GM23248 (cell line): ENCODE measurements around the gene RAN. TPM values are rescaled to one million over a fixed set of nuclear protein-coding genes. Genes with fewer than 3 reads are reported as not detected.

ENCODE experiments used
- DNase-seq: peaks from one replicate; pipeline ENCODE4 v3.0.0-alpha.2; 2015
- H2AFZ ChIP-seq: fragments of 200-600 bp; sonication (generic); 2 replicates; pipeline ENCODE4 v1.6.1; 2016; ENCODE audit warnings: antibody characterized with exemption
- H3F3A ChIP-seq: fragments of 200-600 bp; sonication (generic); 2 replicates; pipeline ENCODE4 v1.6.1; 2016; ENCODE audit warnings: mild to moderate bottlenecking, antibody characterized with exemption, mixed run types; ENCODE audit not compliant: insufficient read depth
- H3K27ac ChIP-seq: fragments of 200-600 bp; sonication (generic); 2 replicates; pipeline ENCODE4 v1.5.1; 2016; ENCODE audit warnings: mild to moderate bottlenecking
- H3K27me3 ChIP-seq: fragments of 200-600 bp; sonication (generic); replicated peaks from 2 replicates; pipeline ENCODE4 v1.6.1; 2016; ENCODE audit warnings: mild to moderate bottlenecking; ENCODE audit not compliant: insufficient read depth
- H3K36me3 ChIP-seq: fragments of 200-600 bp; sonication (generic); 2 replicates; pipeline ENCODE4 v1.6.1; 2016; ENCODE audit warnings: low read depth, mild to moderate bottlenecking
- H3K4me1 ChIP-seq: fragments of 200-600 bp; sonication (generic); 2 replicates; pipeline ENCODE4 v1.6.1; 2016; ENCODE audit warnings: mild to moderate bottlenecking; ENCODE audit not compliant: insufficient read depth
- H3K4me2 ChIP-seq: fragments of 200-600 bp; sonication (generic); one replicate; pipeline ENCODE4 v1.6.1; 2016; ENCODE audit warnings: mild to moderate bottlenecking; ENCODE audit not compliant: unreplicated experiment
- H3K4me3 ChIP-seq: fragments of 200-600 bp; sonication (generic); 2 replicates; pipeline ENCODE4 v1.5.1; 2016; ENCODE audit warnings: mild to moderate bottlenecking
- H3K79me2 ChIP-seq: fragments of 200-600 bp; sonication (generic); 2 replicates; pipeline ENCODE4 v1.6.1; 2016; ENCODE audit warnings: mild to moderate bottlenecking; ENCODE audit not compliant: insufficient read depth
- H3K9ac ChIP-seq: fragments of 200-600 bp; sonication (generic); 2 replicates; pipeline ENCODE4 v1.6.1; 2016; ENCODE audit warnings: mild to moderate bottlenecking
- H3K9me2 ChIP-seq: fragments of 200-600 bp; sonication (generic); 2 replicates; pipeline ENCODE4 v1.6.1; 2016; ENCODE audit warnings: mixed run types, mild to moderate bottlenecking, moderate library complexity; ENCODE audit not compliant: insufficient read depth
- H3K9me3 ChIP-seq: fragments of 200-600 bp; sonication (generic); one replicate; pipeline ENCODE4 v1.6.1; 2017; ENCODE audit warnings: low read depth
- H4K20me1 ChIP-seq: fragments of 200-600 bp; sonication (generic); 2 replicates; pipeline ENCODE4 v1.6.0; 2016; ENCODE audit not compliant: insufficient read depth
- EZH2 ChIP-seq: fragments of 200-600 bp; sonication (generic); IDR thresholded peaks from 2 replicates; pipeline ENCODE4 v1.6.1; 2018; ENCODE audit warnings: antibody characterized with exemption, mild to moderate bottlenecking; ENCODE audit not compliant: insufficient read depth, poor library complexity, severe bottlenecking
- EZH2phosphoT487 ChIP-seq: fragments of 200-600 bp; sonication (generic); IDR thresholded peaks from 2 replicates; pipeline ENCODE4 v1.6.1; 2018; ENCODE audit warnings: antibody characterized with exemption, moderate library complexity, mild to moderate bottlenecking, low read depth; ENCODE audit not compliant: insufficient read depth
- WGBS, 2 experiments: methylation state at CpG; one replicate each; pipeline ENCODE4 v1.1.6; 2015 to 2017; ENCODE audit warnings: low lambda C conversion rate in 2 of 2, low coverage in 1 of 2; ENCODE audit errors: missing lambda C conversion rate in 2 of 2; 5-methylcytosine and 5-hydroxymethylcytosine counted together
- in situ Hi-C: fragments of 300-500 bp; cut with MboI; formaldehyde crosslinking; loops from 2 replicates; pipeline ENCODE4 v1.15.0; 2020
- polyA plus RNA-seq: library from polyadenylated mRNA; unstranded; fragments of >200 nt; fragmentation: Nextera tagmentation; extraction: Ambion mirVana; gene quantifications from 2 replicates; pipeline ENCODE4 v1.2.1, GENCODE V29; 2016
- total RNA-seq: library from RNA; depleted of rRNA; stranded (reverse); fragments of >200 nt; shearing (Covaris generic); gene quantifications from 2 replicates; pipeline ENCODE4 v1.2.3, GENCODE V29; 2014

RAN gene
- total and polyA plus RNA-seq, 2 experiments from 2014 or later = 541 to 1,090 TPM

DNA sequence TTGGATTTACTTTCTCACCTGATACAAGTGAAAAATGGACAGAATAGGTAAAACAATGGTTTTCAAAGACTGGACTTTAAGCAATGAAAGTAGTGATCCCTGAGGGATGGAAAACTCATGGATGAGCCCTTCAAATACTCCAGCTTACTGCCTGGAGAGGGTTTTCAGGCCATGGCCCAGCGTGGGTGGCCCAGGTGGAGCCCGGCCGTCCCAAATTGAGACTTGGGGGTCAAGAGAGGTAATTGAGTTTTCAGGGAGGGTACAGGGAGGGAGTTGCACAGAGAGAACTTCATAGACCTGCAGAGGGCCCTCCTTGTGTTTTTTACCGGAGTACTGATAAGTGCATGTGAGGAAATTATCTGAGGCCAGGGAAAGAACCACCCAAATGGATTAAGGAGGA, 37.2 kb downstream of the RAN start:
- no peaks in the 10 kb centered on the region for H3F3A ChIP-seq
- no peaks in the 10 kb centered on the region for H3K79me2 ChIP-seq
- in situ Hi-C loops = no loop called here
- TF ChIP-seq EZH2 = no peak
- no peak for TF ChIP-seq EZH2phosphoT487
- no peak overlapping the region for H3K27ac ChIP-seq
- H3K9me3 ChIP-seq = no peaks in the 10 kb centered on the region
- no peak for DNase-seq
- WGBS, 2 experiments = 49 to 50% methylated on average over 4 of the region's 4 CpGs
- no peaks in the 10 kb centered on the region for H3K4me1 ChIP-seq
- H3K4me3 ChIP-seq = no peak overlapping the region
- H3K9ac ChIP-seq = no peak overlapping the region
- no peaks in the 10 kb centered on the region for H3K9me2 ChIP-seq
- H2AFZ ChIP-seq = no peak overlapping the region
- H3K27me3 ChIP-seq = 0 out of 2 replicates have a peak, but pooled peaks cover under 1% of the 10 kb centered on the region
- no peaks in the 10 kb centered on the region for H3K36me3 ChIP-seq
- no peaks in the 10 kb centered on the region for H4K20me1 ChIP-seq
- no peak overlapping the region for H3K4me2 ChIP-seq

DNA sequence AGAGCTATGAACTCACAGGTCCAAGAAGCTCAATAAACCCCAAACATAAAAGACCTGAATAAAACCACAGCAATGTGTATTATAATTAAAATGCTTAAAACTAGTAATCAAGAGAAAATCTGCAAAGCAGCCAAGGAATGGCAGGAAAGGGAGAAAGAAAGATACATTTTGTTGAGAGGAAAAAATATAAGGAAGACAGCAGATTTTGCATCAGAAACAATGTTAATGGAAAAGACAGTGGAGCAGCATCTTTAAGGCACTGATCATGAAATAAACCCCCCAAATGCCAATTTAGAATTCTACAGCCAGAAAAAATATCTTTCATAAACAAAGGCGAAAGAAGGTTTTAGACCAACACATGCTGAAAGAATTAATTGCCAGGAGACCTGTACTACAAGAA, 39.3 kb downstream of the RAN start:
- Histone ChIP-seq H3K36me3 (no peaks in the 10 kb centered on the region), H3F3A (no peaks in the 10 kb centered on the region), H3K4me2 (no peak overlapping the region), H3K27ac (no peak overlapping the region), H3K79me2 (no peaks in the 10 kb centered on the region), H4K20me1 (no peaks in the 10 kb centered on the region), H3K9me2 (no peaks in the 10 kb centered on the region), H3K4me1 (no peaks in the 10 kb centered on the region), H3K27me3 (no peaks in the 10 kb centered on the region; the same call in 1 of the 2 replicates), H3K9me3 (no peaks in the 10 kb centered on the region), H3K9ac (no peak overlapping the region), H3K4me3 (no peak overlapping the region), H2AFZ (no peak overlapping the region)
- no peak for DNase-seq
- in situ Hi-C loops = no loop called here
- no peak for TF ChIP-seq EZH2phosphoT487
- TF ChIP-seq EZH2 = no peak
- WGBS, 2 experiments = 23 to 28% methylated on average over 1 of the region's 1 CpG

DNA sequence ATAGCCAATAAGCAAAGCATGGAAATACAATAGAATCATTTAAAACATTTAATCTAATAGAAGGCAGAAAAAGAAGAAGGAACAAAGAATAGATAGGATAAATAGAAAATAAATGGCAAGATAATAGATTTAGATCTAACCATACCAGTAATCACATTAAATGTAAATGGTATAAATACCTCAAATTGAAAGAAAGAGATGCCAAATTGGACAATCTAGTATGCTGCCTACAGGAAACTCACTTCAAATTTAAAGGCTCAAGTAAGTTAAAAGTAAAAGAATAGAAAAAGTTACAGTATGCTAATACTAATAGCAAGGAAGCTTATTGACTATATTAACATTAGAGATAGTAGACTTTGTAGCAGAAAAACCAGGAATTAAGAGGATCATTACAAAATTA, 40.1 kb downstream of the RAN start:
- H3F3A ChIP-seq = no peaks in the 10 kb centered on the region
- DNase-seq = no peak

DNA sequence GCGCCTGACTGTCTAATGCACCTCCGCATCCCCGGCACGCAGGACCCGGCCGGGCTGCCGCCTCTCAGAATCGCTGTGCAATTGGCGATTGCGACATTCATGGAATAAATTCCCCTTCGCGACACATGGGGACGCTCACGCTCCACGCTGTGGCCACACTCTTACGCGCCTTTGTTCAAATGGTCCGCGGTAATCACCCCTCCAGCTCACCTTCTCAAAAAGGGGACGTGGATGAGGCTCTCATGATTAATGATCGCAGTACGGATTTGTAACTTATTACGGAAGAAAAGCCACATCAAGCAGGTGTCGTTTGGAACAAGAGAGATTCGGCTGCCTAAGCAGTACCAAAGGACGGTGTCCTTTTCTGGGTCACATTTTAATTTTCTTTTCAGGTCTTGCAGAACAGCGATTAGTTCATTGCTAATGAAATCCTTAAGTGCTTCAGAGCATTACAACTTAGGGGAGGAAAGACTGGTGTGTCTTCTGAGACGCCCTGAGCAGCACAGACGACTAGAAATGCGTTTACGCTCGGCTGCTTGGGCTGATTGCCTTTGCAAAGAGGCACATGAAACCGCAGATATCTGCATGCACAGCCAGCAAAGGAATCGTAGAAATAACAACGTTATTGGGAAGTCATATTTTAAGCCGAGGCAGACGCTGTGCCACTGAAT, 44.5 kb downstream of the RAN start:
- Histone ChIP-seq H3K79me2 (no peaks in the 10 kb centered on the region), H3K36me3 (no peaks in the 10 kb centered on the region), H3K4me1 (peaks cover 13% of the 10 kb centered on the region), H3K9ac (no peak overlapping the region), H3F3A (peaks cover 19% of the 10 kb centered on the region), H3K4me3 (peak overlapping the region; percentile 61), H4K20me1 (no peaks in the 10 kb centered on the region), H3K9me3 (no peaks in the 10 kb centered on the region), H2AFZ (peak overlapping the region; percentile 40), H3K9me2 (no peaks in the 10 kb centered on the region), H3K27ac (no peak overlapping the region), H3K27me3 (no peaks in the 10 kb centered on the region; the same call in 1 of the 2 replicates), H3K4me2 (peak overlapping the region; percentile 72)
- 2% methylated on average over 36 of the region's 37 CpGs for WGBS, 2 experiments
- TF ChIP-seq EZH2phosphoT487 (no peak), EZH2 (no peak)
- in situ Hi-C loops = no loop called here
- peak; percentile 83 for DNase-seq

More for the DNA sequence above, 40.1 kb downstream of the RAN start:
- Histone ChIP-seq H3K79me2 (no peaks in the 10 kb centered on the region), H3K27me3 (no peaks in the 10 kb centered on the region; the same call in 1 of the 2 replicates), H2AFZ (no peak overlapping the region), H3K36me3 (no peaks in the 10 kb centered on the region), H3K9ac (no peak overlapping the region), H3K4me2 (no peak overlapping the region), H3K4me3 (no peak overlapping the region), H4K20me1 (no peaks in the 10 kb centered on the region), H3K4me1 (no peaks in the 10 kb centered on the region), H3K27ac (no peak overlapping the region), H3K9me3 (no peaks in the 10 kb centered on the region), H3K9me2 (no peaks in the 10 kb centered on the region)
- TF ChIP-seq EZH2phosphoT487 (no peak), EZH2 (no peak)
- in situ Hi-C loops = no loop called here
